GM19351 (cell line): ENCODE data around the gene ANKDD1A.

Source experiments
- ATAC-seq: cut with Tn5 transposase; IDR thresholded peaks from one replicate; pipeline ENCODE4 v1.9.1; 2021; ENCODE audit warnings: mild to moderate bottlenecking, moderate library complexity; ENCODE audit not compliant: unreplicated experiment

Gene ANKDD1A

GRCh38 chr15:64895285-64896065 lies 16.2 kb upstream of the ANKDD1A start:
- ATAC-seq, result no peak

GRCh38 chr15:64896371-64897069 lies 15.2 kb upstream of the ANKDD1A start:
- ATAC-seq, result no peak

GRCh38 chr15:64897345-64897985 lies 14.2 kb upstream of the ANKDD1A start:
- ATAC-seq, result no peak

GRCh38 chr15:64898406-64898805 lies 13.3 kb upstream of the ANKDD1A start:
- no peak for ATAC-seq

- ATAC-seq, result no peak
These were observed 10.6 kb upstream of the ANKDD1A start for GRCh38 chr15:64901141-64901540.

GRCh38 chr15:64901914-64902313 lies 9.8 kb upstream of the ANKDD1A start:
- ATAC-seq, result no peak

- no peak for ATAC-seq
These were observed 8.8 kb upstream of the ANKDD1A start for GRCh38 chr15:64902863-64903262.

- ATAC-seq, result no peak
These were observed 8.3 kb upstream of the ANKDD1A start for GRCh38 chr15:64903326-64903950.

GRCh38 chr15:64904189-64904588 lies 7.5 kb upstream of the ANKDD1A start:
- ATAC-seq, result no peak

GRCh38 chr15:64905119-64905831 lies 6.4 kb upstream of the ANKDD1A start:
- peak; percentile 53 for ATAC-seq

- ATAC-seq, result no peak
These were observed 5.8 kb upstream of the ANKDD1A start for GRCh38 chr15:64905941-64906340.

GRCh38 chr15:64906402-64906801 lies 5.3 kb upstream of the ANKDD1A start:
- ATAC-seq, result no peak

GRCh38 chr15:64907991-64908390 lies 3.7 kb upstream of the ANKDD1A start:
- no peak for ATAC-seq

- ATAC-seq, result no peak
These were observed 2.2 kb upstream of the ANKDD1A start for GRCh38 chr15:64909546-64909945.

- ATAC-seq, result no peak
These were observed 950 bp downstream of the ANKDD1A start for GRCh38 chr15:64912379-64913325.

- ATAC-seq, result no peak
These were observed 4.0 kb downstream of the ANKDD1A start for GRCh38 chr15:64915518-64916227.

GRCh38 chr15:64916365-64916764 lies 4.7 kb downstream of the ANKDD1A start:
- ATAC-seq, result no peak

- ATAC-seq, result no peak
These were observed 5.5 kb downstream of the ANKDD1A start for GRCh38 chr15:64917211-64917610.

GRCh38 chr15:64919721-64920120 lies 8.0 kb downstream of the ANKDD1A start:
- no peak for ATAC-seq
